ENCODE measurements around the gene C22orf42.
"Not testable (repeated sequence)": the region's sequence is repeated elsewhere in the genome, so short reads cannot be mapped to it uniquely, and the experiment has no call there.

C22orf42 gene

DNA sequence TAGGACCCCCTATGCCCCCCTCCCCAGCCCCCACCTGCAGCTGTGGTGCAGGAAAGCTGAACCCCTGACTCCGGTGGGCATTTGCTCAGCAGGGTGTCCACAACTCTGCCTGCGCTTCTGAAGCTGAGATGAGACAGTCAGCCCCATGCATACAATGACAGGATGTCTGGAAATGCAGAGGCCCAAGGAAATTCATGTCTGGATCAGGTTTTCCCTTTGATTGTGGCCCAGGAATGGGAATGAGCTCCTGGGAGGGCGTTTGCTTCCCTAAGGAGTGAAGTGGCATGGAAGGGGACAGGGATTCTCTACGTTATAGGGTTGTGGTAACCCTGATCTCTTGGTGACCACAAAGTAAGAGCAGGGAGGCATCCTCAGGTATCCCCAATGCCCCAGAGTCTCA is 22.2 kb downstream of the C22orf42 start:
- DNase-seq (ENCODE audit: low read depth in 1 of 2, low spot score in 1 of 2) = not testable (repeated sequence)

- DNase-seq (ENCODE audit: low read depth in 1 of 2, low spot score in 1 of 2) = not testable (repeated sequence)
Measured at GRCh38 chr22:32135958-32136357, 23.1 kb downstream of the C22orf42 start.

- DNase-seq (ENCODE audit: low read depth in 1 of 2, low spot score in 1 of 2) = not testable (repeated sequence)
Measured at GRCh38 chr22:32134796-32135195, 24.3 kb downstream of the C22orf42 start.

- no peak for DNase-seq (ENCODE audit: low read depth in 1 of 2, low spot score in 1 of 2)
Measured at GRCh38 chr22:32132783-32133182, 26.3 kb downstream of the C22orf42 start.

DNA sequence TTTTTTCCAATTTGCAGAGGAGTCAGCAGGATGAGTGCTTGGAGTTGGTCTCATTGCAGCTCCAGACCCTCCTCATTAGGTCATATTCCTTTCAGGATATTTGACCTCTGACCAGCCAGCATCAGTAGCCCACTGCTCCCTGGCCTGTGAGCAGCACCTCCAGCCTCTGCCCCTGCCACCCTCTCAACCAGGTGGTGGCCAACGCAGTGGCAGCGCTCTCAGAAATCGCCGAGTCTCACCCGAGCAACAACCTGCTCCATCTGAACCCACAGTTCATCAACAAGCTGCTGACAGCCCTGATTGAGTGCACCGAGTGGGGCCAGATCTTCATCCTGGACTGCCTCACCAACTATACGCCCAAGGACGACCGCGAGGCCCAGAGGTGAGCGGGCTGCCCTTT is 27.0 kb downstream of the C22orf42 start:
- DNase-seq (ENCODE audit: low read depth in 1 of 2, low spot score in 1 of 2) = no peak

DNA sequence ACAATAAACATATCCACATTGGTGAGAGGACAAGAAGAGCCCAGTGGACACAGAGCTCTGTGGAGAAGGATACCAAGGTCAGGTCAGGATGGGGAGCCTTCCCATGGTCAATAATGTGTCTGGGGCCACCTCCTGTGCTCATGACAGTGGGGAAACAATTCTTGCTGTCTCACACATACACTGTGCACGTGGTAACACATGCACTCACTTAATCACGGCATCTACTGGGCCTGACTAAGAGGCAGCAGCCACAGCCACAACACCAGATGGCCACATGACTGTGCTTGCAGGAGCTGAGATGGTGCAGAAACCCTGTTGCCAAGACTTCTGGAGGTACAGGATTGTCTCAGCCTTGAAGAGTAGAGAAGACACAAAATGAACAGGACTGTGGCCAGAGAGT is 28.6 kb downstream of the C22orf42 start:
- no peak for DNase-seq (ENCODE audit: low read depth in 1 of 2, low spot score in 1 of 2)

DNA sequence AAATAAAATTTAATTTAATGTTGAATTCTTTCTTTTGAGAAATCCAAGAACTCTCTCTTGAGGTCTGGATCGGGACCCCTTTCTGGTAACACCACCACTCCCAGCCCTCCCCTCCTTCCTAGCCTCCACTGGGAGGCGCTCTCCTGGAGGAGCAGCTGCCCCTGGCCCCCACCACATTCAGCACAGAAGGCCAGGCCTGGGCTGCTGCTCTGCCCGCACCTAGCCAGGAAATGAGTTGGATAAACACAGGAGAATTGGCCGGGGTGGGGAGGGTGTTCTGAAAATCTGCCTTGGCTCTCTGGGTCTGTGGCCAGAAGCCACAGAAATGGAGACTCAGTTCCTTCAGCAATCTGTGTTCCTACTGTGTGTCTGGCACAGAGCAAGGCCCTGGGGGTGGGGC is 31.2 kb downstream of the C22orf42 start:
- DNase-seq (ENCODE audit: low read depth in 1 of 2, low spot score in 1 of 2) = no peak

DNA sequence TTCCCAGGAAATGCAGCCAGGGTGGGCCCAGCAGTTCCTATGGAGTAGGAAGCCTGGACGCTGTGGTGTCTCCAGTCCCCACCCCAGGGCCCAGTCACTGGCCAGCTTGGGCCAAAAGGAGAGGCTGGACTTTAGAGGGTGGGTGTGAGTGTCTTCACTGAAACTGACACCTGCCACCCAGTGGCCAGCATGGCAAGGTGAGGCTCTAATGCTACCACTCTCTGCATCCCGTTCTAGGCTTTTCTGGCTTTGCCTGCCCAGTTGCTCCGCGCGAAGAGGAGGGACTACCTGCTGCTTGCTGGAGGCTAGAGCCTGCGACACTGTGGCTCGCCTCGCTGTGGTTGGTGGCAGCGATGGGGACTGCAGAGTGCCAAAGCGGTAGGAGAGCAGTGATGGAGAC is 35.4 kb downstream of the C22orf42 start:
- DNase-seq (ENCODE audit: low read depth in 1 of 2, low spot score in 1 of 2) = no peak

GRCh38 chr22:32122899-32123298 is 36.2 kb downstream of the C22orf42 start:
- DNase-seq (ENCODE audit: low read depth in 1 of 2, low spot score in 1 of 2) = no peak

DNA sequence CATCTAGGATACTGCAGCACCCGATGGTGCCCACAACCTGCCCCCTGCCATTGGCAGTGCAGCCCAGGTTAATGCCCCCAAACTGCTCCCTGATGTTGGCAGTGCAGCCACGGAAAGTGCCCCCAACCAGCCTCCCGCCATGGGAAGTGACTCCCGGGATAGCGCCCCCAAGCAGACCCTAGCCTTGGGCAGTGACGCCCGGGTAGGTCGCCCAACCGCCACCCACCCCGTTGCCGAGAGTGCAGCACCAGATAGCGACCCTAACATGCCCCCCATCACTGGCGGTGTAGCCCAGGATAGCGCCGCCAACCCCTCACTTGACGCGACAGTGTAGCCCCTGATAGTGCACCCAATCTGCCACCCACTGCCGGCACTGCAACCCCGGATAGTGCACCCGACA is 38.5 kb downstream of the C22orf42 start:
- no peak for DNase-seq (ENCODE audit: low read depth in 1 of 2, low spot score in 1 of 2)

DNA sequence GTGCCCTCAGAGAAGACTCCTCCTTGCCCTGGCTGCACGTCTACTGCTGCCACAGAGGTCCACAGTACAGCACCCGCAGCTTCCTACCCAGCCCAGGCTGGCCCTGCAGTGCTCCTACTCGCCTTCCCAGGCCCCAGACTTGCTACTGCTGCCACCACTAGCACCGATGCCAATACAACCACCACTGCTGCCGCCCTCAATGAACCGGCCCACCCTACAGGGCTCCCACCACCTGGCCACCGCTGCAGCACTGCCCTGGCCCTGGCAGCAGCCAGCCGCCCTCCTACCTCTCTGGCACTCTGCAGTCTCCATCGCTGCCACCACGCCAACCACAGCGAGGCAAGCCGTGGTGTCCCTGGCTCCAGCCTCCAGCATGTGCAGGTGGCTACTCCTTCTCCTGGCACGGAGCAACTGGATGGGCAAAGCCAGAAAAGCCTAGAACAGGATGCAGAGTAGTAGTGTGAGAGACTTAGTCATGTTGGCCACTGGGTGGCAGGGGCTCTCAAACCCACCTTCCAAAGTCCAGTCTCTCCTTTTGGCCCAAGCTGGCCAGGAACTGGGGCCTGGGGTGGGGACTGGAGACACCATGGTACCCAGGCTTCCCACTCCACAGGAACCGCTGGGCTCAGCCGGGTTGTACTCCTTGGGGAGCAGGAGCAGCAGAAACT is 39.4 kb downstream of the C22orf42 start:
- DNase-seq (ENCODE audit: low read depth in 1 of 2, low spot score in 1 of 2) = no peak

DNA sequence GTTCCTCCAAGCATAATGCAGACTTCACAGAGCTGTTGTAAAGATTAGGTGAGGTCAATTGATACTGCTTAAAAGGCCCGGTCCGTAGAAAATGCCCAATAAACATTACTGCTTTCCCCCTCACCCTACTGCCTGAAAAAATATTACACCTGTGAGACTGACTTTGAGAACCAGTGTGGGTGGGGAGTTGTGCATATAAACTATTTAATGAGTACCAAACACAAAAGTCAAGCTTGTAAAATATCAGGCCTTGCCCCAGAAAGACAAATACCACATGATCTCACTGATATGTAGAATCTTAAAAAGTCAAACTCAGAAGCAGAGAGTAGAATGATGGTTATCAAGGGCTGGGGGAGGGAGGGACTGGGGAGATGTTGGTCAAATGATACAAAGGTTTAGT is 46.7 kb downstream of the C22orf42 start:
- no peak for DNase-seq (ENCODE audit: low read depth in 1 of 2, low spot score in 1 of 2)

GRCh38 chr22:32106930-32107329 is 52.2 kb downstream of the C22orf42 start:
- no peak for DNase-seq (ENCODE audit: low read depth in 1 of 2, low spot score in 1 of 2)

DNA sequence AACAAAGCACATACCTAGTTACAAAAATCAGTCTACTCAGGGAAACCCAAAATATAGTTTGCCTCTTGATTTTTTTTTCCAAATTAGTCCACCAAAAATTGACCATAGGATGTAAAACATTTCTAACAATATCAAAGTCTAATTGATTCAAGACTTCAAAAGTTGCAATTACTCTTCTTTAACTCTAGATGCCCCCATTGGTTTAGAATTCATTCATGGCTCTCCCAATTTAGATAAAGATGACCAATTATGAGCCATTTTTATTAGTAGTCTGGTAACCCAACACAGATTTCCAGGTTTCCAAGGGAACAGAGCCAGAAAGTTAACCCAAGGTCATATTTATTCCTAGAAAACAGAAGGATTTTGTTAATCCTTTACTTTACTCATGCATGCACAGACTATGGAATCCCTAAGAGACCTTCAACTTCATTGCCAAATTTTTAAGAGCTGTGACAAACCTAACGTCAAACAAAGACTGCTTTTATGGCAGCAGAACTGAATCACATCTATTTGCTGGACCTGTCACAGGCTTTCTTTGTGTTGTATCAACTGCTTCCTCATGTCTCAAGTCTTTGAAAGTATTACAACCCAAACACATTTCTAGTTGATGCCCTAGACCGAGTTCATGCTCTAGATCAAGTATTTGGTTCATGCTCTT is 55.3 kb downstream of the C22orf42 start:
- no peak for DNase-seq (ENCODE audit: low read depth in 1 of 2, low spot score in 1 of 2)

DNA sequence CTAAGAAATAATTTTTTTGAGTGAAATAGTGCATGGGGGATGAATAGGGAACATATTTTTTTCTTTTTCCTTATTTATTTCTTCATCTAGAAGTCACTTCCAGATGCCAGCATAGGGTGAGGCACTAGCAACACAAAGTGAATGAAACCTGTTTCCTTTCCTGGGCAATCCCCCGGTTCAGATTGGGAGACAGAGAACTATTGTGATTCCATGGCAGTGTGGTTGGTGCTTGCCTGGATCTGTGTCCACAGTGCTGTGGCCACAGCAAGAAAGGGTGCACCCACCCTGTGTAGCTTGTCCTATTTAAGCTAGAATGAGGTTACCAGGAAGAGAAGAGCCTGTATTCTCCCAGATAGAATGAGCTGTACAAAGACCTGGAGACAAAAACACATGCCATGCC is 58.4 kb downstream of the C22orf42 start:
- no peak for DNase-seq (ENCODE audit: low read depth in 1 of 2, low spot score in 1 of 2)
